ENCODE data around the gene PRR7. TPM values are rescaled to one million over a fixed set of nuclear protein-coding genes. Genes with fewer than 3 reads are reported as not detected.

Gene PRR7
- total and polyA plus RNA-seq, 2 of the 4 experiments (the other 2 are of a cell fraction), result 1.1 to 10.1 TPM

GRCh38 chr5:177490311-177490991 is 43.8 kb downstream of the PRR7 start:
- in situ Hi-C loops (cut with MboI; ENCODE audit: low sequenced_read_pairs), result no loop called here
- DNase-seq (no peak), ATAC-seq (ENCODE audit: low read depth) (no peak)
- no peak overlapping the region for H3K18ac ChIP-seq (ENCODE audit: low read depth, low read length)
- no peak overlapping the region for H4K8ac ChIP-seq (ENCODE audit: low read depth in 2 of 2, low read length in 2 of 2)
- H4K20me1 ChIP-seq (ENCODE audit: insufficient read depth, low read length), result peaks cover 96% of the 10 kb centered on the region
- no peak overlapping the region for H3K4me2 ChIP-seq (ENCODE audit: low read depth, low read length)
- peak overlapping the region; percentile 82 for H2AK9ac ChIP-seq (replicated peaks; ENCODE audit: low read depth, low read length, poor library complexity)
- ChIA-PET POLR2A (ENCODE audit: unreplicated experiment) (no interaction called here), CTCF (no interaction called here)
- no peaks in the 10 kb centered on the region for H3K27me3 ChIP-seq (ENCODE audit: control insufficient read depth, insufficient read depth, low read length)
- H3K4me1 ChIP-seq (ENCODE audit: control insufficient read depth, insufficient read depth, low read length), result peaks cover 21% of the 10 kb centered on the region
- peaks cover 41 to 83% of the 10 kb centered on the region in 2 experiments for H3K79me1 ChIP-seq (ENCODE audit: low read depth in 1 of 2, low read length in 2 of 2)
- H4K91ac ChIP-seq (ENCODE audit: insufficient read depth, low read depth, low read length), result no peak overlapping the region
- no peak overlapping the region for H2BK120ac ChIP-seq (ENCODE audit: low read depth, low read length)
- peaks cover 9% of the 10 kb centered on the region for H3K9me1 ChIP-seq (ENCODE audit: insufficient read depth, low read length)
- H3K27ac ChIP-seq (ENCODE audit: insufficient read depth, low read length), result no peak overlapping the region
- dilution Hi-C loops (cut with HindIII; ENCODE audit: low sequenced_read_pairs, unreplicated experiment), result no loop called here
- H3K4ac ChIP-seq (ENCODE audit: low read depth, low read length), result no peak overlapping the region
- no peak overlapping the region for H3K56ac ChIP-seq (ENCODE audit: extremely low read depth, insufficient read depth, low read length)
- H2BK15ac ChIP-seq (ENCODE audit: low read depth, low read length), result no peak overlapping the region
- no peak overlapping the region for H2AFZ ChIP-seq (replicated peaks; ENCODE audit: low read length, poor library complexity)
- BruUV-seq (replicated peaks), result no TSS peak
- 92% methylated on average over 12 of the region's 15 CpGs; no CpG with 5 or more reads in 1 of the 2 experiments for WGBS, 2 experiments (ENCODE audit: extremely low coverage in 2 of 2, insufficient read length in 1 of 2)
- no peak overlapping the region for H3K4me3 ChIP-seq (ENCODE audit: insufficient read depth, low read depth, low read length)
- TF ChIP-seq USF2 (IDR thresholded peaks at IDR 0.05; ENCODE audit: low read depth, low read length), result no peak
- TF ChIP-seq NFE2L2 (IDR thresholded peaks at IDR 0.05; ENCODE audit: low read depth, low read length), result no peak
- TF ChIP-seq FOS (IDR thresholded peaks at IDR 0.05; ENCODE audit: low read depth, low read length), result no peak
- TF ChIP-seq SMC3 (IDR thresholded peaks at IDR 0.05; ENCODE audit: low read depth, low read length), result no peak
- TF ChIP-seq RCOR1 (IDR thresholded peaks at IDR 0.05; ENCODE audit: insufficient replicate concordance, low read length), result no peak
- no peak for TF ChIP-seq CEBPB (IDR thresholded peaks at IDR 0.05; ENCODE audit: low read depth, low read length)
- H3K9me3 ChIP-seq (ENCODE audit: control insufficient read depth, insufficient read depth, low read length), result no peaks in the 10 kb centered on the region
- no peak overlapping the region for H4K5ac ChIP-seq (ENCODE audit: low read depth, low read length)
- no peak overlapping the region for H3K9ac ChIP-seq (ENCODE audit: low read depth, low read length)
- no peak overlapping the region for H2BK5ac ChIP-seq (ENCODE audit: low read depth, low read length, poor library complexity, severe bottlenecking)
- H2AK5ac ChIP-seq (ENCODE audit: low read depth, low read length), result no peak overlapping the region
- H2BK20ac ChIP-seq (ENCODE audit: low read depth, low read length), result no peak overlapping the region
- no peak overlapping the region for H3K14ac ChIP-seq (replicated peaks; ENCODE audit: low read depth, low read length)
- intact Hi-C loops (cut with micrococcal nuclease), result no loop called here
- no peak overlapping the region for H3K23ac ChIP-seq (ENCODE audit: low read depth, low read length)
- H3K36me3 ChIP-seq (ENCODE audit: control insufficient read depth, insufficient read depth, low read length), result peaks cover 82% of the 10 kb centered on the region

Data from IMR-90 (cell line).